GM03348 (cell line): ENCODE data around the gene NLRX1.
"Not testable (repeated sequence)": the region's sequence is repeated elsewhere in the genome, so short reads cannot be mapped to it uniquely, and the experiment has no call there.

ENCODE experiments used
- DNase-seq: peaks from one replicate; pipeline ENCODE4 v3.0.0; 2012; ENCODE audit warnings: low spot score

NLRX1 gene

DNA sequence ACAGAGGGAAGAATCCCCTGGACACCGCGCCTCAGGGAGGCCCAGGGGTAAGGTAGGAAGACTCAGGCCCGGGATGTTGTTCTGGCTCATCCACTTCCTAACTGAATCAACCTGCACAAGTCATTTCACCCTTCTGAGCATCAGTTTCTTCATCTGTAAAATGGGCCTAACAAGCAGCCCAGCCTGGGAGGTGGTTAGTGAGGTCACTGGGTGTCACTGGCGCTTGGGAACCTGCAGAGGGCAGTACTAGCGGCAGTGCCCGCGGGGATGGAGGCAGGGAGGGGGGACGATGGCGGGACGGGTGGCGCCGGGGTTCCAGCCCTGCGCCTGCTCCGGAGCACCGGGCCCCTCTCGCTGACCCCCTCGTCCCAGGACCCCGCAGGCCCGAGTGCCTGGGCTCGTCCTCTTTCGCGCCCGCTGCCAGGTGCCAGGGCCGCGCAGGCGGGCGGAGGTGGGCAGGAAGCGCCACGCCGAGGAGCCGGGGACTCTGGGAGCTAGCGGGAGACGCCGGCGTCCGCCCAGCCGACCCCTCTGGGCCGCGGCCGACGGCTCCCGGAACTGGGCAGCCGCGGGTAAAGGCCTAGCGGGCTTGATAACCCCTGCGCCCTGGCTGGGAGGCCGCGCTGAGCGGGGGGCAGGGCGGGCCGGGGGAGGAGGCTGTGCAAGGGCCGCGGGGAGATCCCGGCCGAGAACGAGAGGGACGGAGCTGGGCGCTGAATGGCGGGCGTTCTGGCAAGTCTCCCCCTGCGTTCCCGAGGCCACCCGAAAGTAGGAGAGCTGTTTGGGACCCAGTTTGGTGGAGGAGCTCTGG is at the start of gene NLRX1:
NLRX1 (plus strand) TSS at position 255 of the 811 bp plus-strand sequence. CDS start 2,679 bp downstream, outside the sequence.
- peak; percentile 97 for DNase-seq

GRCh38 chr11:119118946-119119345 is 49.6 kb upstream of the NLRX1 start:
- DNase-seq: no peak

DNA sequence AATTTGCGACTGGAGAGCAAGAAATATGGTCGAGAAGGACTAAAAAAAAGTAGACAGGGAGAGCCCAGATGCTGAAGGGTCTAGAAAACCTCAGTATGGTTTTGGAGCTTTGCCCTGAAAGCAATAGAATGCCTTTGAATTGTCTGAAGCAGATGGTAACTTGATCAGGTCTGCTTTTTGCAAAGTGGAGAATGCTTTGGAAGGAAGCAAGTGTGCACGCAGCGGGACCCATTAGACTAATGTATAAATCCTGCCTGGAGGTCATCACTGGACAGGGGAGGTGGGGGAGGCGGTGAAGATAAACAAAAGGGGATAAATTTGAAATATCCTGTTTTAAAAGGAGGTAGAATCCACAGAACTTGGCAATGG is 47.9 kb upstream of the NLRX1 start:
- peak; percentile 39 for DNase-seq

GRCh38 chr11:119121008-119121810 is 47.3 kb upstream of the NLRX1 start, which contains the start of gene HINFP:
Gene HINFP (plus strand): TSS chr11:119121580. CDS start chr11:119126945, 5,365 bp downstream.
- DNase-seq: peak; percentile 99

DNA sequence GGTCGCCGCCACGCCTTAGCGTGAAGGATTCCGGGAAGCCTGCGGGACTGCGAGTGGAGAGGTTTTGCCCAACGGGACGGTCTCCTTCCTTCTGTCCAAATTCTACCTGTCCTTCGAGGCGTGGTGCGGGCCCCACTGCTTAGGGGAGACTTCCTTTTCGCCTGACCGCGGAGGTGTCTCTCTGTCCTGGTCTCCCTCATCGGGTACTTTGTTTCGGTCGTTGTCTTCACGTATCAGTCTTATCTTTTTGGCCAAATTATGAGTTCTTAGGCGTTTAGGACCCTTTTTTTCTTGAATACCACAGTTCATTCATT is 46.8 kb upstream of the NLRX1 start:
- DNase-seq: no peak

GRCh38 chr11:119125821-119126220 is 42.7 kb upstream of the NLRX1 start:
- DNase-seq: no peak

DNA sequence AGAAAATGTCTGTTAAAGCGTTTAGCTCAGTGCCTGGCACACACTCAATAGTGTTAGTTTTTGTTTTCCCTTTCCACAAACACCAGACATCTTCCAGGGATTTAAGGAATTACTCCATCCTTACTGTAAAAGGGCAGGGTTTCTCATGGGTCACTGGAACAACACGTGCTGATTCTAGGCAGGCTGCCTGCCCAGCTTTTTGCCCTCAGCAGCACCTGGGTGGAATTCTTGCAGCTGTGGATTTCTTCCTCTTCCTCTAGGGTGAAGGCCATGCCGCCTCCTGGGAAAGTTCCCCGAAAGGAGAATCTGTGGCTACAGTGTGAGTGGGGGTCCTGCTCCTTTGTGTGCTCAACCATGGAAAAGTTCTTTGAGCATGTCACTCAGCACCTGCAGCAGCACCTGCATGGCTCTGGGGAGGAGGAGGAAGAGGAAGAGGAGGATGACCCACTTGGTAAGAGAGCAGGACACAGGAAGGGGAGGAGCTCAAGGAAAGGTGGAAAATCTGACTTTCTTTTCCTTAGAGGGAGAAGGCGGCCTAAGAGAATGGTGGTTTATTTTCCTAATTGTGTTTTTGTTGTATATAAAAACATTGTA is 41.8 kb upstream of the NLRX1 start:
- no peak for DNase-seq

- no peak for DNase-seq
Measured at GRCh38 chr11:119130662-119131061, 37.9 kb upstream of the NLRX1 start.

DNA sequence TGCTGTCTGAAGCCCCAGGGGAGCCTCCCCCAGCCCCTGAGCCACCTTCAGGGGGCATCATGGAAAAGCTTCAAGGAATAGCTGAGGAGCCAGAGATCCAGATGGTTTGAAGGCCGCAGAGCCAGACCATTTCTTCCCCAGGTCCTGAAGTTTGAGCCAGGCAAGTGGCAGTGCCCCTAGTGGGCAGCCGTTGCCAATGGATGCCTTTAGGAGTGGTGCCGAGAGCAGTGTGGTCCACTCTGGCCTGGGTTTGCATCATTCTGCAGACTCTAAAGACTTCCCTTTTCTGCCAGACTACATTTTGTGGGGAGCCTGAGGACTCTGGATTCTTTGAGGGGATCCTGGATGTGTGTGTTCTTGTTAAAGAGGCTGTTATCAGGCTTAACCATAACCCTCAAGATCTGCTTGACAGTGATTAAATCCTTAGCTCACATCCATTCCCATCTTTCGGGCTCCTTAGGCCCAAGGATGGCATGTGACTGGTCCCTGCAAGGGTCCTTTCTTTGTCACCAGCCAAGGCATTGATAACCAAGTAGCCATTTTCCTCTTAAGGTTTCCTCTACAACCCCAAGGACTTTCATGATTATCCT is 34.0 kb upstream of the NLRX1 start:
- DNase-seq: peak; percentile 19

DNA sequence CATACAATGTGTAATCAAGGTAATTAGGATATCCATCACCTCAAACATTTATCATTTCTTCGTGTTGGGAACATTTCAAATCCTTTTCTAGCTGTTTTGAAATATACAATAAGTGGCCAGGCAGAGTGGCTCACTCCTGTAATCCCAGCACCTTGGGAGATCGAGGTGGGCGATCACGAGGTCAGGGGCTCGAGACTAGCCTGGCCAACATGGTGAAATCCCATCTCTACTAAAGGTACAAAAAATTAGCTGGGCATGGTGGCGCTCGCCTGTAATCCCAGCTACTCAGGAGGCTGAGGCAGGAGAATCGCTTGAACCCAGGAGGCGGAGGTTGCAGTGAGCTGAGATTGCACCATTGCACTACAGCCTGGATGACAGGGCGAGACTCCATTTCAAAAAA is 29.2 kb upstream of the NLRX1 start:
- DNase-seq: not testable (repeated sequence)

DNA sequence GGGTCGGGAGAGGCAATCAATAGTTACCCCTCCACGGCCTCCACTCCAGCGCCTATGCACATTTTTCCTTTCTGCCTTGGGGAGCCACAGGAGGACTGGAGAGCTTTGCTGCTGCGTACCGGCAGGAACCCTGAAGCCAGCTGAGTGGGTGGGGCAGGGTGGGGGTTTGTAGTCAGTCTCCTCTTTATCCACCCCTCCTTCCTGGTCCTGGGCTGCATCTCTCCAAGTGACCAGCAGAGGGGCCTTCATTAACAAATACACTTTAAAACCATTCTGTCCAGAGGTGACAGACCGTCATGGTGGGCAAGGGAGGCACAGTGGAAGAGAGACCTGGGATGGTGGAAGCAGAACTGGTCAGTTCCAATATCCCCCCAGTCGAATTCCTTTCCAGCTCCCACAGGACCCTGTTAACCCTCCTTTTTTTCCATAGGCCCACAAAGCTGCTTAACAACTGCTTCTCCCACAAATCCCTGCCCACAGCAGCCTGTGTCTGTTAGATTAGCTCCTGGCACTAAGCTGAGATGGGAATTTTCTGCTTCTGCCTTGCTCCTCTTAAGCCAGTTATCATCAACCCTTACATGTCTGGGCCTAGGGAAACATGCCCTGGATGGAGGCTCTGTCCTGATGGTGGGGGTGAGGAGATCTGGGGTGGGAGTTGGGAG is 23.6 kb upstream of the NLRX1 start:
- peak; percentile 86 for DNase-seq

DNA sequence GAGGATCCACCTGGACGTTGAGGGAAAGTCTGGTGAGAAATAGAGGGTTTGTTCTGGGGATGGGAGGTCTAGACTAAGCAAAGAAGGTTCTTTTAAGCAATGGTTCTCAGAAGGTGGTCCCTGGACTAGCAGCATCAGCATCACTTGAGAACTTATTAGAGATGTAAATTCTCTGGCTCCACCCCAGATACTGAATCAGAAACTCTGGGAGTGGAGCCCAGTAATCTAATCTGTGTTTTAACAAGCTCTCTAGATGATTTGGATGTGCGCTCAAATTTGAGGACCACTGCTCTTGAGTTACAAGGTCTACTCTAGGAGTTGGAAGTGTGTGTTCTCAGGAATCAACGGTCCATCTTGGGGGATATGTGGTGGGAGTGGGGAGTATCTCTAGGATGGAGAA is 23.0 kb upstream of the NLRX1 start:
- no peak for DNase-seq

- DNase-seq: no peak
Measured at GRCh38 chr11:119147604-119148333, 20.8 kb upstream of the NLRX1 start.

GRCh38 chr11:119148720-119149017 is 19.9 kb upstream of the NLRX1 start:
- no peak for DNase-seq

GRCh38 chr11:119149018-119149785 is 19.3 kb upstream of the NLRX1 start, which contains the start of gene ABCG4:
Gene ABCG4 (plus strand): TSS chr11:119149052. CDS start chr11:119149966, 914 bp downstream.
- peak; percentile 67 for DNase-seq

- no peak for DNase-seq
Measured at GRCh38 chr11:119149786-119150275, 18.7 kb upstream of the NLRX1 start.

- no peak for DNase-seq
Measured at GRCh38 chr11:119152043-119152442, 16.5 kb upstream of the NLRX1 start.

GRCh38 chr11:119152604-119153003 is 15.9 kb upstream of the NLRX1 start:
- DNase-seq: no peak

DNA sequence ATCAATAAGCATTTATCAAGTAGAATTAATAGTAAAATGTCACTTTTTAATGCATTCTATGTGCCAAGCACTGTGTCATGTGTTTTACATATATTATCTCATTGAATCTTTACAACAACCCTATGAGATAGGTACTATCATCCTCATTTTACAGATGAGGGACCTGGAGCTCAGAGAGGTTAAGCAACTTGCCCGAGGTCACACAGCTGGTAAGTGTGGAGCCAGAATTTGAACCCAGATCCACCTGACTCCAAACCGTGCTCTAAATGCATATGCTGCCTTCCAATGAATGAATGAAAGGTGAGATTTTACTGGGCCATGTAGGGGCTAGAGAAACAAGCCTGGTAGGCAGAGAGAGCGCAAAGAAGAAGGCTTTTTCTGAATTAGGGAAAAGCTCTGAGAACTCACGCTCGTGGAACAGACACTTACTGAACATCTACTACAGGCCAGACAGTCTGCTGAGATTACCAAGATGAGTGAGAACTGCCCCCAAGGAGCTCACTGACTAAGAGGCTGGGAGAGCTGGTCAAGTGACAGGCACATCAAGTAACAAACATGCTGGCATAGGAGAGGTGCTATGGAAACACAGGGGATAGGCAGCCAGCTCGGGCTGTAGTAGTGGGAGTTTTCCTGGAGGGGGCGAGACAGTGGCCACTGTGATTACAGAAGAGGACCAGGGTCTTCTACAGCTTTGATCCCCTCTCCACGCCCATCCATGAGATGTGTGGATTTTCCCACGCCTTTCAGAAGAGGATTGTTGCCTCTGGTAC is 15.3 kb upstream of the NLRX1 start:
- no peak for DNase-seq

GRCh38 chr11:119154178-119154577 is 14.3 kb upstream of the NLRX1 start:
- DNase-seq: no peak
